Endodermal cell (in vitro differentiated cells): ENCODE results near the gene PXDN. TPM values are rescaled to one million over a fixed set of nuclear protein-coding genes. Genes with fewer than 3 reads are reported as not detected.

Experiments used
- DNase-seq: peaks from one replicate; pipeline ENCODE4 v3.0.0-alpha.2; 2017
- H3K27ac ChIP-seq: 2 replicates; pipeline ENCODE4 v1.5.1; 2013; ENCODE audit warnings: mild to moderate bottlenecking, low read depth, low read length, moderate library complexity
- H3K27me3 ChIP-seq: 2 replicates; pipeline ENCODE4 v1.6.1; 2013; ENCODE audit warnings: mild to moderate bottlenecking, low read length, moderate library complexity; ENCODE audit not compliant: insufficient read depth, control insufficient read depth, poor library complexity, severe bottlenecking
- H3K36me3 ChIP-seq: 2 replicates; pipeline ENCODE4 v1.7.0; 2013; ENCODE audit warnings: mild to moderate bottlenecking, low read length, moderate library complexity; ENCODE audit not compliant: control insufficient read depth, insufficient read depth
- H3K4me1 ChIP-seq: one replicate; pipeline ENCODE4 v1.7.0; 2013; ENCODE audit warnings: low read length; ENCODE audit not compliant: control insufficient read depth, insufficient read depth
- H3K4me3 ChIP-seq: 2 replicates; pipeline ENCODE4 v1.5.1; 2013; ENCODE audit warnings: mild to moderate bottlenecking, low read length, moderate library complexity
- H3K9ac ChIP-seq: 2 replicates; pipeline ENCODE4 v1.6.1; 2013; ENCODE audit warnings: mild to moderate bottlenecking, low read length, moderate library complexity; ENCODE audit not compliant: poor library complexity, severe bottlenecking; ENCODE audit errors: extremely low read depth
- H3K9me3 ChIP-seq: 2 replicates; pipeline ENCODE4 v1.6.1; 2013; ENCODE audit warnings: mild to moderate bottlenecking, low read length, moderate library complexity; ENCODE audit not compliant: control insufficient read depth
- H3K27ac Mint-ChIP-seq: 2 replicates; pipeline ENCODE4 v1.8.0; 2020; ENCODE audit warnings: mixed read lengths
- H3K27me3 Mint-ChIP-seq: 2 replicates; pipeline ENCODE4 v1.8.0; 2021; ENCODE audit warnings: mild to moderate bottlenecking, mixed read lengths; ENCODE audit not compliant: insufficient read depth
- H3K36me3 Mint-ChIP-seq: 2 replicates; pipeline ENCODE4 v1.8.0; 2020; ENCODE audit warnings: low read depth, mixed read lengths
- H3K4me1 Mint-ChIP-seq: 2 replicates; pipeline ENCODE4 v1.8.0; 2020; ENCODE audit warnings: mixed read lengths
- H3K4me3 Mint-ChIP-seq: 2 replicates; pipeline ENCODE4 v1.8.0; 2020; ENCODE audit warnings: mild to moderate bottlenecking, moderate library complexity, mixed read lengths
- H3K9me3 Mint-ChIP-seq: 2 replicates; pipeline ENCODE4 v1.8.0; 2020; ENCODE audit warnings: mild to moderate bottlenecking, mixed read lengths
- CTCF ChIP-seq: fragments of 200-600 bp; sonication (generic); conservative IDR thresholded peaks from 2 replicates; pipeline ENCODE4 v1.5.0; 2021; ENCODE audit warnings: antibody characterized with exemption, mild to moderate bottlenecking
- WGBS, 2 experiments: methylation state at CpG; one replicate each; pipeline versions ENCODE4 v1.1.5 to v1.1.7; 2013; ENCODE audit warnings: missing lambda C conversion rate in 2 of 2, mixed read lengths in 1 of 2; ENCODE audit not compliant: insufficient coverage in 1 of 2, insufficient read length in 1 of 2; 5-methylcytosine and 5-hydroxymethylcytosine counted together
- total RNA-seq, 2 donors: library from RNA; stranded (reverse); fragmentation: NEBNext Ultra II Directional in 1 of 2; extraction: Animal tissue kit (Norgen Biotek cat#: 25700) in 1 of 2; gene quantifications; 2 replicates in 1 of 2; 3 replicates in 1 of 2; pipeline ENCODE4 v1.2.1, GENCODE V29; 2021

Gene PXDN
- total RNA-seq, 2 donors from 2014 or later, result 212 to 247 TPM

- Histone ChIP-seq H3K9me3 (no peaks in the 10 kb centered on the region), H3K9ac (no peak overlapping the region), H3K4me3 (no peak overlapping the region), H3K36me3 (no peaks in the 10 kb centered on the region), H3K27me3 (no peaks in the 10 kb centered on the region), H3K4me1 (no peaks in the 10 kb centered on the region), H3K27ac (peak overlapping the region; percentile 13)
- peak; percentile 79 for DNase-seq
- H3K27ac Mint-ChIP-seq, result no peak overlapping the region
- no peak for TF ChIP-seq CTCF
- no peaks in the 10 kb centered on the region for H3K4me1 Mint-ChIP-seq
- no peaks in the 10 kb centered on the region for H3K36me3 Mint-ChIP-seq
- no peaks in the 10 kb centered on the region for H3K27me3 Mint-ChIP-seq
- WGBS, 2 experiments, result 65 to 83% methylated on average over 9 to 15 of the region's 15 CpGs
- no peak overlapping the region for H3K4me3 Mint-ChIP-seq
- no peaks in the 10 kb centered on the region for H3K9me3 Mint-ChIP-seq
Observed at GRCh38 chr2:1593371-1594122, 150.8 kb downstream of the PXDN start.

GRCh38 chr2:1591978-1592907, 152.1 kb downstream of the PXDN start:
- Histone ChIP-seq H3K27me3 (no peaks in the 10 kb centered on the region), H3K27ac (no peak overlapping the region), H3K4me3 (no peak overlapping the region), H3K4me1 (no peaks in the 10 kb centered on the region), H3K36me3 (no peaks in the 10 kb centered on the region), H3K9ac (no peak overlapping the region), H3K9me3 (no peaks in the 10 kb centered on the region)
- TF ChIP-seq CTCF, result peak; percentile 89
- DNase-seq, result peak; percentile 96
- peak overlapping the region; percentile 14 for H3K4me3 Mint-ChIP-seq
- H3K27me3 Mint-ChIP-seq, result peaks cover 2% of the 10 kb centered on the region
- 28 to 45% methylated on average over 9 to 28 of the region's 28 CpGs for WGBS, 2 experiments
- no peaks in the 10 kb centered on the region for H3K9me3 Mint-ChIP-seq
- no peaks in the 10 kb centered on the region for H3K36me3 Mint-ChIP-seq
- no peak overlapping the region for H3K27ac Mint-ChIP-seq
- H3K4me1 Mint-ChIP-seq, result no peaks in the 10 kb centered on the region

GRCh38 chr2:1591461-1591770, 152.9 kb downstream of the PXDN start:
- no peaks in the 10 kb centered on the region for H3K9me3 Mint-ChIP-seq
- H3K27ac ChIP-seq, result no peak overlapping the region

More at GRCh38 chr2:1591461-1591770, 152.9 kb downstream of the PXDN start:
- DNase-seq, result peak; percentile 71
- H3K4me1 Mint-ChIP-seq, result no peaks in the 10 kb centered on the region
- H3K27ac Mint-ChIP-seq, result no peak overlapping the region
- no peak overlapping the region for H3K4me3 ChIP-seq
- no peak for TF ChIP-seq CTCF
- no peaks in the 10 kb centered on the region for H3K36me3 ChIP-seq
- peaks cover 6% of the 10 kb centered on the region for H3K27me3 Mint-ChIP-seq
- 85 to 94% methylated on average over 16 of the region's 16 CpGs for WGBS, 2 experiments
- H3K27me3 ChIP-seq, result no peaks in the 10 kb centered on the region
- H3K4me1 ChIP-seq, result no peaks in the 10 kb centered on the region
- H3K4me3 Mint-ChIP-seq, result no peak overlapping the region
- no peaks in the 10 kb centered on the region for H3K36me3 Mint-ChIP-seq
- no peak overlapping the region for H3K9ac ChIP-seq
- H3K9me3 ChIP-seq, result no peaks in the 10 kb centered on the region
